HCT116 (cell line): ENCODE data around the gene N4BP2. TPM values are rescaled to one million over a fixed set of nuclear protein-coding genes. Genes with fewer than 3 reads are reported as not detected.

Experiments
- ATAC-seq: fragments of 200-7000 bp; cut with Tn5 transposase; 2 replicates; pipeline ENCODE4 v1.9.1; 2020; ENCODE audit warnings: mild to moderate bottlenecking, moderate library complexity
- BruUV-seq: library from RNA; stranded (reverse); fragments of 400-500 nt; replicated peaks from 2 replicates; lab custom pipeline; 2021; lab: Mats Ljungman, UMichigan
- CTCF ChIA-PET: fragments of 300-600 bp; sonication (Branson Sonifier 250); formaldehyde crosslinking; loops from one replicate; lab custom pipeline; 2021; ENCODE audit warnings: antibody characterized with exemption; lab: Charles Lee
- POLR2A ChIA-PET: fragments of 300-600, 350-600 bp; sonication (Branson Sonifier 250); formaldehyde crosslinking; loops from one replicate; lab custom pipeline; 2021; ENCODE audit warnings: antibody characterized with exemption; lab: Charles Lee
- RAD21 ChIA-PET, 2 experiments: fragments of 300-600 bp; sonication (Branson Sonifier 250); formaldehyde crosslinking; loops; one replicate each; lab custom pipeline; 2023; ENCODE audit warnings: low total read pairs in 2 of 2; ENCODE audit not compliant: uncharacterized antibody in 2 of 2, unreplicated experiment in 2 of 2, low non-redundant PET in 1 of 2; lab: Charles Lee
- DNase-seq: peaks from one replicate; pipeline ENCODE4 v3.0.0-alpha.2; 2010; ENCODE audit warnings: low read depth, low spot score
- H2AFZ ChIP-seq: fragments of 200-600 bp; shearing (Covaris generic), sonication (generic); 2 replicates; pipeline ENCODE4 v1.6.1; 2017; ENCODE audit warnings: low read depth, mixed run types, mixed read lengths, antibody characterized with exemption, low read length; ENCODE audit not compliant: poor library complexity, severe bottlenecking
- H3K27ac ChIP-seq: 2 replicates; pipeline ENCODE4 v1.5.1; 2012; ENCODE audit warnings: low read depth, low read length
- H3K27me3 ChIP-seq: fragments of 200-600 bp; sonication (generic); 2 replicates; pipeline ENCODE4 v1.6.1; 2016; ENCODE audit warnings: mixed run types, low read length, mixed read lengths; ENCODE audit not compliant: insufficient read depth
- H3K36me3 ChIP-seq, 2 experiments: fragments of 200-500 bp in 1 of 2; fragments of 200-600 bp in 1 of 2; sonication (Bioruptor generic) in 1 of 2; sonication (generic) in 1 of 2; 2 replicates each; pipeline versions ENCODE4 v1.5.1 to v1.6.1; 2014 to 2016; ENCODE audit warnings: low read length in 2 of 2, inconsistent platforms in 1 of 2, mixed read lengths in 1 of 2, mixed run types in 1 of 2; ENCODE audit not compliant: insufficient read depth in 2 of 2, control insufficient read depth in 1 of 2
- H3K4me1 ChIP-seq, 2 experiments: fragments of 200-600 bp in 1 of 2; sonication (generic) in 1 of 2; 2 replicates each; pipeline versions ENCODE4 v1.5.1 to v1.6.1; 2012 to 2017; ENCODE audit warnings: low read length in 2 of 2, inconsistent platforms in 1 of 2, mild to moderate bottlenecking in 1 of 2, mixed read lengths in 1 of 2, mixed run types in 1 of 2, moderate library complexity in 1 of 2; ENCODE audit not compliant: insufficient read depth in 2 of 2, control insufficient read depth in 1 of 2
- H3K4me2 ChIP-seq: fragments of 200-600 bp; sonication (generic); 2 replicates; pipeline ENCODE4 v1.6.1; 2017; ENCODE audit warnings: mixed run types, low read length, mixed read lengths
- H3K4me3 ChIP-seq, 2 experiments: fragments of 200-600 bp in 1 of 2; sonication (generic) in 1 of 2; replicated peaks in 1 of 2; 2 replicates each; pipeline ENCODE4 v1.5.1; 2011 to 2016; ENCODE audit warnings: low read length in 2 of 2, control low read depth in 1 of 2, low read depth in 1 of 2, mild to moderate bottlenecking in 1 of 2, mixed read lengths in 1 of 2, mixed run types in 1 of 2
- H3K79me2 ChIP-seq: fragments of 200-600 bp; sonication (generic); 2 replicates; pipeline ENCODE4 v1.6.1; 2017; ENCODE audit warnings: mild to moderate bottlenecking, mixed run types, low read length, moderate library complexity, mixed read lengths; ENCODE audit not compliant: insufficient read depth
- H3K9ac ChIP-seq: fragments of 200-600 bp; sonication (generic); 2 replicates; pipeline ENCODE4 v1.6.1; 2016; ENCODE audit warnings: low read length, mixed read lengths
- H3K9me2 ChIP-seq: fragments of 200-600 bp; sonication (generic), shearing (Covaris generic); 2 replicates; pipeline ENCODE4 v1.6.1; 2017; ENCODE audit warnings: mixed run types, mild to moderate bottlenecking, moderate library complexity; ENCODE audit not compliant: insufficient read depth
- H3K9me3 ChIP-seq, 2 experiments: fragments of 200-500 bp in 1 of 2; fragments of 200-600 bp in 1 of 2; sonication (Bioruptor generic) in 1 of 2; sonication (generic) in 1 of 2; 2 replicates each; pipeline ENCODE4 v1.6.1; 2014 to 2017; ENCODE audit warnings: low read length in 2 of 2, mixed read lengths in 2 of 2, inconsistent platforms in 1 of 2, low read depth in 1 of 2, mild to moderate bottlenecking in 1 of 2, mixed run types in 1 of 2, moderate library complexity in 1 of 2; ENCODE audit not compliant: control insufficient read depth in 1 of 2, insufficient read depth in 1 of 2
- H4K20me1 ChIP-seq: fragments of 200-600 bp; sonication (generic), shearing (Covaris generic); 2 replicates; pipeline ENCODE4 v1.6.1; 2017; ENCODE audit warnings: mixed run types, mild to moderate bottlenecking, moderate library complexity; ENCODE audit not compliant: insufficient read depth
- CBX3 ChIP-seq: IDR thresholded peaks from 2 replicates; pipeline ENCODE4 v1.6.1; 2012; ENCODE audit warnings: low read depth
- EGR1 ChIP-seq: IDR thresholded peaks from 2 replicates; pipeline ENCODE4 v1.6.1; 2012; ENCODE audit warnings: low read depth
- ELF1 ChIP-seq: IDR thresholded peaks from 2 replicates; pipeline ENCODE4 v1.6.1; 2012; ENCODE audit warnings: low read depth, borderline replicate concordance
- EZH2 ChIP-seq: fragments of 200-600 bp; sonication (generic); IDR thresholded peaks from 2 replicates; pipeline ENCODE4 v1.6.1; 2017; ENCODE audit warnings: antibody characterized with exemption, mixed run types
- FOSL1 ChIP-seq: IDR thresholded peaks from 2 replicates; pipeline ENCODE4 v1.6.1; 2012; ENCODE audit warnings: low read depth
- SP1 ChIP-seq: IDR thresholded peaks from 2 replicates; pipeline ENCODE4 v1.6.1; 2012; ENCODE audit warnings: low read depth
- TCF7L2 ChIP-seq: IDR thresholded peaks from 2 replicates; pipeline ENCODE4 v1.7.0; 2011; ENCODE audit warnings: borderline replicate concordance, inconsistent platforms; ENCODE audit not compliant: insufficient read depth, insufficient read length; ENCODE audit errors: extremely low read depth
- YY1 ChIP-seq: IDR thresholded peaks from 2 replicates; pipeline ENCODE4 v1.6.1; 2011; ENCODE audit warnings: low read length, low read depth, moderate library complexity, mild to moderate bottlenecking; ENCODE audit not compliant: insufficient replicate concordance; ENCODE audit errors: extremely low read depth
- intact Hi-C: fragments of 100-400 bp; cut with micrococcal nuclease; formaldehyde crosslinking; loops from 2 replicates; pipeline ENCODE4 v1.10.0; 2022
- total RNA-seq: library from RNA; stranded (reverse); gene quantifications from one replicate; pipeline ENCODE4 v1.2.1, GENCODE V29; 2021; ENCODE audit not compliant: unreplicated experiment
- TF ChIP-seq, protein P1 (sequence below): IDR thresholded peaks from 2 replicates; pipeline ENCODE4 v1.6.1; 2012
- TF ChIP-seq, protein P2 (sequence below): IDR thresholded peaks from 2 replicates; pipeline ENCODE4 v1.6.1; 2012
- TF ChIP-seq, protein P3 (sequence below): IDR thresholded peaks from 2 replicates; pipeline ENCODE4 v1.6.1; 2011; ENCODE audit warnings: mild to moderate bottlenecking, low read length, moderate library complexity; ENCODE audit not compliant: insufficient replicate concordance; ENCODE audit errors: extremely low read depth
- TF ChIP-seq, protein P4 (sequence below): IDR thresholded peaks from 2 replicates; pipeline ENCODE4 v1.6.1; 2012; ENCODE audit warnings: low read depth

N4BP2 gene
- total RNA-seq, 1 experiment from 2014 or later = 7.0 TPM

DNA sequence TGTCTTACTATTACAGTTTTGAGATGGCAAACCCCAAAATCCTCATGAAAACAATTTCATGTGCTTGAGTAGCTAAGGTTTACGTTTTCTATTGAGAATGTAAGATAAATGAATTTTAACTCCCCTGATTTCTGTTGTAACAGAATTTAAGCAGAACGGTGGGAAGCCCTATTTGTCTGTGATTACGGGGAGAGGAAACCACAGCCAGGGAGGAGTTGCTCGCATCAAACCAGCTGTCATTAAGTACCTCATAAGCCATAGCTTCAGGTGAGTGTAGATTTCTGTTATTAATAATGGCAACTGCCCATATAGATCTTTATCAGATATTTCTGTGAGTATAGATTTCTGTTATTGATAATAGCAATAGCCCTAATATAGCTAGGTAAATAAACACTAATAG, 96.0 kb downstream of the N4BP2 start:
- H4K20me1 ChIP-seq = no peaks in the 10 kb centered on the region
- ATAC-seq (no peak), DNase-seq (no peak)
- RAD21 ChIA-PET = no interaction called here
- POLR2A ChIA-PET = no interaction called here
- CTCF ChIA-PET = interaction anchor here (1.5 kb wide), 1 partner anchor 164 kb away, joined by 4 read pairs; no protein-coding TSS in a partner anchor
- no peaks in the 10 kb centered on the region for H3K27me3 ChIP-seq
- H3K36me3 ChIP-seq = peaks cover 0 to 8% of the 10 kb centered on the region in 2 experiments; a peak in 1 of 4 replicates
- peaks cover 3 to 18% of the 10 kb centered on the region in 2 experiments; a peak in 1 of 4 replicates for H3K9me3 ChIP-seq
- TF ChIP-seq YY1 (no peak), EZH2 (no peak), CBX3 (no peak), ELF1 (no peak), SP1 (no peak), TCF7L2 (no peak), FOSL1 (no peak), EGR1 (no peak)
- TF ChIP-seq, protein P1, sequence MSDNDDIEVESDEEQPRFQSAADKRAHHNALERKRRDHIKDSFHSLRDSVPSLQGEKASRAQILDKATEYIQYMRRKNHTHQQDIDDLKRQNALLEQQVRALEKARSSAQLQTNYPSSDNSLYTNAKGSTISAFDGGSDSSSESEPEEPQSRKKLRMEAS = no peak
- TF ChIP-seq, protein P2, sequence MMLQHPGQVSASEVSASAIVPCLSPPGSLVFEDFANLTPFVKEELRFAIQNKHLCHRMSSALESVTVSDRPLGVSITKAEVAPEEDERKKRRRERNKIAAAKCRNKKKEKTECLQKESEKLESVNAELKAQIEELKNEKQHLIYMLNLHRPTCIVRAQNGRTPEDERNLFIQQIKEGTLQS = no peak
- TF ChIP-seq, protein P3, sequence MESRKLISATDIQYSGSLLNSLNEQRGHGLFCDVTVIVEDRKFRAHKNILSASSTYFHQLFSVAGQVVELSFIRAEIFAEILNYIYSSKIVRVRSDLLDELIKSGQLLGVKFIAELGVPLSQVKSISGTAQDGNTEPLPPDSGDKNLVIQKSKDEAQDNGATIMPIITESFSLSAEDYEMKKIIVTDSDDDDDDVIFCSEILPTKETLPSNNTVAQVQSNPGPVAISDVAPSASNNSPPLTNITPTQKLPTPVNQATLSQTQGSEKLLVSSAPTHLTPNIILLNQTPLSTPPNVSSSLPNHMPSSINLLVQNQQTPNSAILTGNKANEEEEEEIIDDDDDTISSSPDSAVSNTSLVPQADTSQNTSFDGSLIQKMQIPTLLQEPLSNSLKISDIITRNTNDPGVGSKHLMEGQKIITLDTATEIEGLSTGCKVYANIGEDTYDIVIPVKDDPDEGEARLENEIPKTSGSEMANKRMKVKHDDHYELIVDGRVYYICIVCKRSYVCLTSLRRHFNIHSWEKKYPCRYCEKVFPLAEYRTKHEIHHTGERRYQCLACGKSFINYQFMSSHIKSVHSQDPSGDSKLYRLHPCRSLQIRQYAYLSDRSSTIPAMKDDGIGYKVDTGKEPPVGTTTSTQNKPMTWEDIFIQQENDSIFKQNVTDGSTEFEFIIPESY = no peak
- TF ChIP-seq, protein P4, sequence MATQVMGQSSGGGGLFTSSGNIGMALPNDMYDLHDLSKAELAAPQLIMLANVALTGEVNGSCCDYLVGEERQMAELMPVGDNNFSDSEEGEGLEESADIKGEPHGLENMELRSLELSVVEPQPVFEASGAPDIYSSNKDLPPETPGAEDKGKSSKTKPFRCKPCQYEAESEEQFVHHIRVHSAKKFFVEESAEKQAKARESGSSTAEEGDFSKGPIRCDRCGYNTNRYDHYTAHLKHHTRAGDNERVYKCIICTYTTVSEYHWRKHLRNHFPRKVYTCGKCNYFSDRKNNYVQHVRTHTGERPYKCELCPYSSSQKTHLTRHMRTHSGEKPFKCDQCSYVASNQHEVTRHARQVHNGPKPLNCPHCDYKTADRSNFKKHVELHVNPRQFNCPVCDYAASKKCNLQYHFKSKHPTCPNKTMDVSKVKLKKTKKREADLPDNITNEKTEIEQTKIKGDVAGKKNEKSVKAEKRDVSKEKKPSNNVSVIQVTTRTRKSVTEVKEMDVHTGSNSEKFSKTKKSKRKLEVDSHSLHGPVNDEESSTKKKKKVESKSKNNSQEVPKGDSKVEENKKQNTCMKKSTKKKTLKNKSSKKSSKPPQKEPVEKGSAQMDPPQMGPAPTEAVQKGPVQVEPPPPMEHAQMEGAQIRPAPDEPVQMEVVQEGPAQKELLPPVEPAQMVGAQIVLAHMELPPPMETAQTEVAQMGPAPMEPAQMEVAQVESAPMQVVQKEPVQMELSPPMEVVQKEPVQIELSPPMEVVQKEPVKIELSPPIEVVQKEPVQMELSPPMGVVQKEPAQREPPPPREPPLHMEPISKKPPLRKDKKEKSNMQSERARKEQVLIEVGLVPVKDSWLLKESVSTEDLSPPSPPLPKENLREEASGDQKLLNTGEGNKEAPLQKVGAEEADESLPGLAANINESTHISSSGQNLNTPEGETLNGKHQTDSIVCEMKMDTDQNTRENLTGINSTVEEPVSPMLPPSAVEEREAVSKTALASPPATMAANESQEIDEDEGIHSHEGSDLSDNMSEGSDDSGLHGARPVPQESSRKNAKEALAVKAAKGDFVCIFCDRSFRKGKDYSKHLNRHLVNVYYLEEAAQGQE = no peak
- no peaks in the 10 kb centered on the region for H3K4me1 ChIP-seq
- intact Hi-C loops = loop anchor here (10.0 kb wide), 1 partner anchor 562 kb away; no protein-coding TSS in a partner anchor
- H3K79me2 ChIP-seq = no peaks in the 10 kb centered on the region
- no peaks in the 10 kb centered on the region for H3K9me2 ChIP-seq
- no peak overlapping the region for H3K4me2 ChIP-seq
- no peak overlapping the region for H3K4me3 ChIP-seq
- no peak overlapping the region for H3K9ac ChIP-seq
- H2AFZ ChIP-seq = no peak overlapping the region
- BruUV-seq = no TSS peak
- H3K27ac ChIP-seq = no peak overlapping the region
